Measurements from ENCODE around the gene ANKRD17.
"Not testable (repeated sequence)": the region's sequence is repeated elsewhere in the genome, so short reads cannot be mapped to it uniquely, and the experiment has no call there.

Gene ANKRD17

GRCh38 chr4:73247100-73247499, 11.5 kb downstream of the ANKRD17 start:
- no peak for DNase-seq

DNA sequence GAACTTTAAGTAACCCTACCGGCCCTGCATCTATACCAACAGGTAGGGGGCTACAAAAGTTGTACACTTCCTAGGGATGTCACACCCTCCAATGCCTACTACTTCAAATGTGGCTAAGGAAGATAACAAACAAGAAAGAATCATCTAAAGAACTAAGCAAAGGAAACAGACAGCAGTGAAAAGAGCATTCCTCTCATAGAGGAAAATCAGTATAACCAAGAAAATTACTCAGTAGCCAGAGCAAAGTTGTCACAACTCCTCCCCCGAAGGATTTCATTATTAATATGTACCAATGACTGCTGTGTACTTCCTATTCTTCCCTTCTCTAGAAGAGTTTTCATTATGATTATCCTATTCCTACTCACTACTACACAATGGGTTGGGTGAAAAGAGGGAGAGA, 12.6 kb downstream of the ANKRD17 start:
- no peak for DNase-seq

DNA sequence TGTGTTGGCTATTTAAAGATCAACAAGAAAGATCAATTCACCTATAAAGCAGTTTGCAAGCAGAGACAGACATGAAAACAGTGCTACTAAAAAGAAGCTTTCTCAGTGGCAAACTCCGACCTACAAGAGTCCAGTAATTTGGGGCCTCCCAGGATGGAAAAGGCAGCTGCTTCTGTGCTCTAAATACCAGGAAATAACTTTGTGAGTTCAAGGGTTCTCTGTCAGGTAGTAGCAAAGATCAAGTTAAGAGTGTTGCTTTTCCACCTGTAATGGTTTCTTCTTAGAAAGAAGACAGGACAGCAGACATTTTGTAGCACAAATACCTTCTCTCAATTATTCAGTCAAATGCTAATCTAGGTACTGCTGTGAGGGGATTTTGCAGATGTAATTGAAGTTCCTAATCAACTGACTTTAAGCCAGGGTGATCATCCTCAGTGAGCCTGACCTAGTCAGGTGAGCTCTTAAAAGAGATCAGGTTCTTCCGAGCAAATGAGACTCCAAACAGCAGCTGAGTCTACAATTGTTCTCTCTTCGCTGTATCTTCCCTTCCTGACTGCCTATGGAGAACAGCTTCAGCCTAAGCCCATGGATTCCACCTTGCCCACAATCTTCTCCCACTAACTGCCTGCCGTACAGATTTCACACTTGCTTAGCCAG, 13.5 kb downstream of the ANKRD17 start:
- DNase-seq, result no peak

GRCh38 chr4:73237044-73237443, 21.6 kb downstream of the ANKRD17 start:
- no peak for DNase-seq

- no peak for DNase-seq
Measured at GRCh38 chr4:73236151-73236550, 22.4 kb downstream of the ANKRD17 start.

GRCh38 chr4:73234712-73235111, 23.9 kb downstream of the ANKRD17 start:
- DNase-seq, result no peak

DNA sequence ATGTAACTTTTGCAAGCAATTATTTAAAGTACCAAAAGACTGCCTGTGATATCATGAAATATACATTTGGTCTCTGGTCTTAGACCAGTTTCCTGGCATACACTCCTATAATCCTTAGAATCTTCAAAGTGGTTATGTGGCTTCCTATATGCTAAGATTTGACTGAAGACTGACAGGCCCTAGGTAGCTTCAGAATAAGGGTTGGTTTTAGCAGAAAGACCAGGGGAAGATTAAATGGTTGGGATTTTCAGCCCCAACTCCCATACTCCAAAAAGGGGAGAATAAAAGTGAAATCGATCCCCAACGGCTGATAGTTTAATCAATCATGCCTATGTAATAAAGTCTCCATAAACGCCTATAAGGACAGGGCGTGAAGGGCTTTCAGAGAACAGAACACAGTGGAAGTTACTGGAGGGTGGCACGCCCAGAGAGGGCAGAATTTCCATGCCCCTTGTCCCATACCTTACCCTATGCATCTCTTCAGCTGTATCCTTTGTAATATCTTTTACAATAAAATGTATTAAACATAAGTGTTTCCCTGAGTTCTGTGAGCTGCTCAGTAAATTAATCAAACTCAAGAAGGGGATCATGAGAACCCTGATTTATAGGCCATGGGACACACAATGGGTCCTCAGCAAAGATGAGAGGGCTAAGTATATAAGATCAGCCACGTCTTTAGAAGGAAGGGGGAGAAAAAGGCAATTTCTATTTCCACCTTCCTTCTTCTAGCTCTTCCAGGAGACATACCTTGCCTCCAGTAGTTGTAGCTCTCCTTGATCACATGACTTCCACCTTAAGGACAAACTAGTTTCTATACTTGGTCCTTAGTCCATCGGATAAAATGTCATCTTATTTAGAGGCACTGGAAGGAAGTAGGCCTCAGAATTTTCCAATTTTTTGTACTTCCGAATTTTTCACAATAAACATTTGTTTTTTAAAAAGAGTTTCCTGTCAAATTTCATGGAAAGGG, 26.8 kb downstream of the ANKRD17 start:
- DNase-seq, result no peak

- no peak for DNase-seq
Measured at GRCh38 chr4:73230865-73231517, 27.6 kb downstream of the ANKRD17 start.

DNA sequence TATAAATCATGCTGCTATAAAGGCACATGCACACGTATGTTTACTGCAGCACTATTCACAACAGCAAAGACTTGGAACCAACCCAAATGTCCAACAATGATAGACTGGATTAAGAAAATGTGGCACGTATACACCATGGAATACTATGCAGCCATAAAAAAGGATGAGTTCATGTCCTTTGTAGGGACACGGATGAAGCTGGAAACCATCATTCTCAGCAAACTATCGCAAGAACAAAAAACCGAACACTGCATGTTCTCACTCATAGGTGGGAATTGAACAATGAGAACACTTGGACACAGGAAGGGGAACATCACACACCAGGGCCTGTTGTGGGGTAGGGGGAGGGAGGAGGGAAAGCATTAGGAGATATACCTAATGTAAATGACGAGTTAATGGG, 29.8 kb downstream of the ANKRD17 start:
- DNase-seq, result not testable (repeated sequence)

- no peak for DNase-seq
Measured at GRCh38 chr4:73224886-73225285, 33.7 kb downstream of the ANKRD17 start.

DNA sequence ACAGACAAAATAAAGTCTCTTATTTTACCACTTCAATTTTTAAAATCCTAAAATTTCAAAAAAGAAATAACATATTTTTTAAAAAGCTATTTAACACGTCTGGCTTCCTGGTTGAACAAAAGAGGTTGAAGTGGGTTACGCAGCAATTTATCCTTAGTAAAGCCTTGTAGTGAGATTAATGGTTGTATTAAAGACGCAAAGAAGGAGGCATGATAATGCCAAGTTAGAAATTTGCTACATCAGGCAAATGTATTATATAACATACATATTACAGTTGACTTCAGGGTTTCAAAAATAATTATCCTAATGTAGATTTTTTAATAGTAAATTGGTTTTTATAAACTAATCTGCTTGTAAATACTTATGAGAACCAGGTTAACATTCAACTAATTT, 35.3 kb downstream of the ANKRD17 start:
- DNase-seq, result no peak

DNA sequence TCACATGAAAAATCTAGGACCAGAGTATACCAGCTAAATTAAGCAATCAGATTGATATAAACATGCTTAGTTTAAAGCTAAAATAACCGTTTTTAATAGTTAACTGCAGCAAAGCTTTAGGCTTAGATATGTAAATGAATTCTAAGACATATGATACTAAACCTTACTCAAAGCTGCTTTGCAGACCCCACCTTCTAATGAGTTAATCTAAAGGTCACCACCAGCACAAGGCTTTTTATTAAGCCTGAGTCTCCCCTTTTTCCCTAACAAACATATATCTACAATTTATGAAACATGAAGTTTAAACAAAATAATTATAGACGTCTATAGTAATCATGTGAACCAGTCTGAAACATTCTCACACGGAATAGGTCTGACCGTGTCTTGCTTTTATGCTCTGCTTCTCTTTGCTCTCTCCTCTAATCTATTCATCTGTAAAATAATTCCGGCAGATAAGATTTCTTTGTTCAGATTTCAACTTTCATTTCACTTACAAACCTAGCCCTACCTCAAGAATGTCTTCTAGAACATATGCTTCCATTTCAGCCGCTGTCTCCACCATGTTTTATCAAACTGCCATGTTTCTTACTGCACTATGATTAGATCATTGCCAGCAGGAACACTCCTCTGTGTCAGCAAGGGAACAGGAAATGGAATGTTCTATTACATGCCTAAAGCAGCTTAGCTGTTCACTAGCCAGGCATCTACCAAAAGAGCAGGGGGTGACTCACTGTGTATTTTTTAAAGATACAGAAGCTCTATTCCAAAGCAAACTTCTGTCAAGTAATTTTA, 35.9 kb downstream of the ANKRD17 start:
- DNase-seq, result no peak

DNA sequence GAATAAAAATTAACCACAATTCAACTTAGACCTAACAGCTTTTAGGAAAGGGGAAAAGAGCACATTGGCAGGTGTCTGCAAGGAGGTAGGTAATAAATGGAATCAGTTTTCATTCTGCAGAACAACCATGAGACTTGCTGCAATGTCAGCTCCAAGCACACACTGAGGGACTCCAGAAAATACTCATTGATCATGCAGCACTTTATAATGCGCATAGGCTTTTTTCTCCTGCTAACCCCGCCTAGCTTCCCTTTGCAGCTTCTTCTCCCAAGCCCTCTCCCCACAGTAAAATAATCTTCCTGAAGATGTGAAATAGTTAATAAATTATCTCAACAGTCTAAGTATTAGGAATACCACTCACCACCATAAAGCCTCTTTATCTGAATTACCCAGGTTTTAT, 36.9 kb downstream of the ANKRD17 start:
- no peak for DNase-seq

- no peak for DNase-seq
Measured at GRCh38 chr4:73220815-73221214, 37.8 kb downstream of the ANKRD17 start.

DNA sequence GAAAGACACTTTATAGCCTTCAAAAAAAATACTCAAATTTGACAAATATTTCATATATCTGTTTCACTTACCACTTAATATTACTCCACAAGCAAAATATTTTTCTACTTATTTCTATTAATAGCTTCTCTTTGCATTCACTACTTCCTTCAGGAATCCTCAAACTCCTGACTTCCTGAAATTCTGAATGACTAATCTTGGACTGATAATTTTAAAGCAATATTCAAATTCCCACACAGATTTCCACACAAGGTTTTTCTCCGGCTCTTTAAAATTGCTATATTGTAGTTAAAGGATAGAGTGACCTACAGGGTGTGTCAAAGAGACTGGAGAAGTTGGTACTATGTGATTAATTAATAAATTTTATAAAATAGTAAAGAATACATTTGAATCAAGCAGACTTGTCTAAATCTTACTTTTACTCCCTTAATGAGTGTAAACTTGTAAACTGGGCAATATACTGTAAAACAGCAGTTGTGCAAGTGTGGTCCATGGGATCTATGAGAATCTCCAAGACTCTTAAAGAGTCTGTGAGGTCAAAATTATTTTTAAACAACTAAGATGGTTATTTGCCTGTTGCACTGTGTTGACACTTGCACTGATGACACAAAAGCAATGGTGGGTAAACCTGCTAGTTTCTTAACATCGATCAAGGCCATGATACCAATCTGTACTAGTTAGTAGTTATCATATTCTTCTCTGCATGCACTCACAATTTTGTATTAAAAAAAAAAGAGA, 44.5 kb downstream of the ANKRD17 start:
- DNase-seq, result no peak

GRCh38 chr4:73212982-73213730, 45.4 kb downstream of the ANKRD17 start:
- no peak for DNase-seq

DNA sequence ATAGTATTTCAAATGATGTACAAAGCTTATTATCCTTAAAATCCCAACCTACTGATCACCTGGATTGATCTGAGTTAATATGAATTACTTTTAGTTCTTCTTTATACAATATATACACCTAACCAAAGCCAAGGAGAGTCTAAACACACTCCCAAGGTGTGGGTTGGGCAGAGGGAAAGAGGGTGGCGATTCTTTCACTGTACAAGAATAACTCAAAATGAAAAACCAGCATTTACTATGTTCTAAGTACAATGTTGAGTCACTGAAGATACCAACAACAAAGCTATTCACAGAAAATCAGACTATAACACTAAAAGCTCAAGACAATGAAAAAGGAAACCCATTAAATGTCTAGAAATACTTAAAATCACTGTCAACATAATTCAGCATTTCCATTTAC, 46.6 kb downstream of the ANKRD17 start:
- no peak for DNase-seq

- DNase-seq, result no peak
Measured at GRCh38 chr4:73208376-73208775, 50.2 kb downstream of the ANKRD17 start.

- DNase-seq, result no peak
Measured at GRCh38 chr4:73206236-73206635, 52.4 kb downstream of the ANKRD17 start.

GRCh38 chr4:73205482-73205881, 53.1 kb downstream of the ANKRD17 start:
- no peak for DNase-seq

DNA sequence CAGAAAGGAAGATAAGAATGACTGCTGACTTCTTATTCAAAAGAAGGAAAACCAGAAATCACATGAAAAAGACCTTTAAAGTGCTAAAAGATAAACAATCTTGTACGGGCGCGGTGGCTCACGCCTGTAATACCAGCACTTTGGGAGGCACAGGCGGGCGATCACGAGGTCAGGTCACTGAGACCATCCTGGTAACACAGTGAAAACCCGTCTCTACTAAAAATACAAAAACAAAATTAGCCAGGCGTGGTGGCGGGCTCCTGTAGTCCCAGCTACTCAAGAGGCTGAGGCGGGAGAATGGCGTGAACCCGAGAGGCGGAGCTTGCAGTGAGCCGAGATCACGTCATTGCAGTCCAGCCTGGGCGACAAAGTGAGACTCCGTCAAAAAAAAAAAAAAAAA, 54.6 kb downstream of the ANKRD17 start:
- not testable (repeated sequence) for DNase-seq
